GM18526 (cell line): ENCODE results near the gene RUSF1.

Source experiments
- POLR2A ChIP-seq: IDR thresholded peaks from 3 replicates; pipeline ENCODE4 v1.6.1; 2011; ENCODE audit not compliant: insufficient read length; ENCODE audit errors: extremely low read depth

RUSF1 gene

GRCh38 chr16:31522071-31522470, 13.9 kb upstream of the RUSF1 start:
- no peak for TF ChIP-seq POLR2A

GRCh38 chr16:31521368-31521767, 13.2 kb upstream of the RUSF1 start:
- TF ChIP-seq POLR2A = no peak

- no peak for TF ChIP-seq POLR2A
Measured at GRCh38 chr16:31519759-31520431, 11.7 kb upstream of the RUSF1 start.

GRCh38 chr16:31517800-31518402, 9.7 kb upstream of the RUSF1 start:
- TF ChIP-seq POLR2A = no peak

GRCh38 chr16:31513884-31514283, 5.7 kb upstream of the RUSF1 start:
- TF ChIP-seq POLR2A = no peak

GRCh38 chr16:31513126-31513525, 4.9 kb upstream of the RUSF1 start:
- TF ChIP-seq POLR2A = no peak

- TF ChIP-seq POLR2A = no peak
Measured at GRCh38 chr16:31508706-31509195, 560 bp upstream of the RUSF1 start.

- TF ChIP-seq POLR2A = no peak
Measured at GRCh38 chr16:31507617-31507928, 618 bp downstream of the RUSF1 start.

- no peak for TF ChIP-seq POLR2A
Measured at GRCh38 chr16:31505483-31505882, 2.7 kb downstream of the RUSF1 start.

- no peak for TF ChIP-seq POLR2A
Measured at GRCh38 chr16:31504159-31504558, 4.0 kb downstream of the RUSF1 start.

- no peak for TF ChIP-seq POLR2A
Measured at GRCh38 chr16:31502981-31503380, 5.2 kb downstream of the RUSF1 start.

- no peak for TF ChIP-seq POLR2A
Measured at GRCh38 chr16:31501966-31502348, 6.2 kb downstream of the RUSF1 start.

GRCh38 chr16:31501226-31501965, 6.8 kb downstream of the RUSF1 start:
- no peak for TF ChIP-seq POLR2A

- no peak for TF ChIP-seq POLR2A
Measured at GRCh38 chr16:31499928-31500327, 8.3 kb downstream of the RUSF1 start.

- no peak for TF ChIP-seq POLR2A
Measured at GRCh38 chr16:31498493-31498892, 9.7 kb downstream of the RUSF1 start.

GRCh38 chr16:31496670-31497069, 11.5 kb downstream of the RUSF1 start:
- no peak for TF ChIP-seq POLR2A
